ENCODE results near the gene ARL5C.

The ARL5C gene

GRCh38 chr17:39200957-39201510 is 35.1 kb upstream of the ARL5C start:
- Histone ChIP-seq H3K36me3 (ENCODE audit: control insufficient read depth in 2 of 2, insufficient read depth in 1 of 2, low read length in 2 of 2) (peaks cover 38 to 48% of the 10 kb centered on the region in 2 experiments), H3K9me3 (ENCODE audit: control insufficient read depth, insufficient read depth, low read depth, low read length) (no peaks in the 10 kb centered on the region), H3K4me3 (ENCODE audit: low read depth, low read length) (peak overlapping the region; percentile 96), H3K4me1 (ENCODE audit: control insufficient read depth, insufficient read depth, low read length) (peaks cover 5% of the 10 kb centered on the region; the same call in 1 of the 2 replicates), H3K27ac (ENCODE audit: extremely low read depth, low read depth, low read length) (peak overlapping the region; percentile 99)
- CTCF ChIA-PET = interaction anchor here (0.7 to 18.9 kb wide), 3 partner anchors 39 to 319 kb away, joined by 4 to 733 read pairs (median 6); no protein-coding TSS in a partner anchor
- POLR2A ChIA-PET = interaction anchor here (0.6 to 2.6 kb wide), 5 partner anchors 20 to 200 kb away, joined by 3 to 22 read pairs (median 16); no protein-coding TSS in a partner anchor
- no peak for TF ChIP-seq HOXA7 (CRISPR knock-in tag; IDR thresholded peaks at IDR 0.05; ENCODE audit: borderline replicate concordance)
- TF ChIP-seq HIC1 (tag by site-specific recombination; IDR thresholded peaks at IDR 0.05) = no peak
- no peak for TF ChIP-seq GLIS2 (tag by site-specific recombination; IDR thresholded peaks at IDR 0.05)
- no peak for TF ChIP-seq ZNF26 (tag by site-specific recombination; IDR thresholded peaks at IDR 0.05)
- TF ChIP-seq ZNF48 (tag by site-specific recombination; IDR thresholded peaks at IDR 0.05) = no peak
- TF ChIP-seq KLF7 (tag by site-specific recombination; IDR thresholded peaks at IDR 0.05; ENCODE audit: borderline replicate concordance) = no peak
- TF ChIP-seq, protein P1, sequence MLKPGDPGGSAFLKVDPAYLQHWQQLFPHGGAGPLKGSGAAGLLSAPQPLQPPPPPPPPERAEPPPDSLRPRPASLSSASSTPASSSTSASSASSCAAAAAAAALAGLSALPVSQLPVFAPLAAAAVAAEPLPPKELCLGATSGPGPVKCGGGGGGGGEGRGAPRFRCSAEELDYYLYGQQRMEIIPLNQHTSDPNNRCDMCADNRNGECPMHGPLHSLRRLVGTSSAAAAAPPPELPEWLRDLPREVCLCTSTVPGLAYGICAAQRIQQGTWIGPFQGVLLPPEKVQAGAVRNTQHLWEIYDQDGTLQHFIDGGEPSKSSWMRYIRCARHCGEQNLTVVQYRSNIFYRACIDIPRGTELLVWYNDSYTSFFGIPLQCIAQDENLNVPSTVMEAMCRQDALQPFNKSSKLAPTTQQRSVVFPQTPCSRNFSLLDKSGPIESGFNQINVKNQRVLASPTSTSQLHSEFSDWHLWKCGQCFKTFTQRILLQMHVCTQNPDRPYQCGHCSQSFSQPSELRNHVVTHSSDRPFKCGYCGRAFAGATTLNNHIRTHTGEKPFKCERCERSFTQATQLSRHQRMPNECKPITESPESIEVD (tag by site-specific recombination; IDR thresholded peaks at IDR 0.05) = no peak
- TF ChIP-seq, protein P2, sequence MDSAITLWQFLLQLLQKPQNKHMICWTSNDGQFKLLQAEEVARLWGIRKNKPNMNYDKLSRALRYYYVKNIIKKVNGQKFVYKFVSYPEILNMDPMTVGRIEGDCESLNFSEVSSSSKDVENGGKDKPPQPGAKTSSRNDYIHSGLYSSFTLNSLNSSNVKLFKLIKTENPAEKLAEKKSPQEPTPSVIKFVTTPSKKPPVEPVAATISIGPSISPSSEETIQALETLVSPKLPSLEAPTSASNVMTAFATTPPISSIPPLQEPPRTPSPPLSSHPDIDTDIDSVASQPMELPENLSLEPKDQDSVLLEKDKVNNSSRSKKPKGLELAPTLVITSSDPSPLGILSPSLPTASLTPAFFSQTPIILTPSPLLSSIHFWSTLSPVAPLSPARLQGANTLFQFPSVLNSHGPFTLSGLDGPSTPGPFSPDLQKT (IDR thresholded peaks at IDR 0.05; ENCODE audit: borderline replicate concordance, low read depth, low read length) = no peak
- no peak for TF ChIP-seq ZNF610 (tag by site-specific recombination; IDR thresholded peaks at IDR 0.05; ENCODE audit: borderline replicate concordance)
- TF ChIP-seq ZNF791 (tag by site-specific recombination; IDR thresholded peaks at IDR 0.05) = no peak
- no peak for TF ChIP-seq ZNF202 (tag by site-specific recombination; IDR thresholded peaks at IDR 0.05; ENCODE audit: borderline replicate concordance)
- TF ChIP-seq ZNF600 (tag by site-specific recombination; IDR thresholded peaks at IDR 0.05) = no peak
- no peak for TF ChIP-seq ZNF426 (tag by site-specific recombination; IDR thresholded peaks at IDR 0.05)
- no peak for TF ChIP-seq GFI1B (tag by site-specific recombination; IDR thresholded peaks at IDR 0.05)
- no peak for TF ChIP-seq ZNF16 (tag by site-specific recombination; IDR thresholded peaks at IDR 0.05; ENCODE audit: low read depth)
- TF ChIP-seq ZNF248 (tag by site-specific recombination; IDR thresholded peaks at IDR 0.05) = no peak
- no peak for TF ChIP-seq ZNF76 (tag by site-specific recombination; IDR thresholded peaks at IDR 0.05; ENCODE audit: borderline replicate concordance, low read depth)
- TF ChIP-seq ZNF544 (tag by site-specific recombination; IDR thresholded peaks at IDR 0.05) = no peak
- no peak for TF ChIP-seq ZNF677 (tag by site-specific recombination; IDR thresholded peaks at IDR 0.05)
- no peak for TF ChIP-seq ZSCAN23 (tag by site-specific recombination; IDR thresholded peaks at IDR 0.05)
